Hematopoietic multipotent progenitor cell treated with erythropoietin and hydrocortisone succinate and interleukin-3 and kit ligand, for 15 days (in vitro differentiated cells): Measurements from ENCODE around the gene DENND2A.
"Not testable (repeated sequence)": the region's sequence is repeated elsewhere in the genome, so short reads cannot be mapped to it uniquely, and the experiment has no call there.

Source experiments
- DNase-seq: peaks from one replicate; pipeline ENCODE4 v3.0.0-alpha.2; 2015; ENCODE audit warnings: low spot score

DENND2A gene

DNA sequence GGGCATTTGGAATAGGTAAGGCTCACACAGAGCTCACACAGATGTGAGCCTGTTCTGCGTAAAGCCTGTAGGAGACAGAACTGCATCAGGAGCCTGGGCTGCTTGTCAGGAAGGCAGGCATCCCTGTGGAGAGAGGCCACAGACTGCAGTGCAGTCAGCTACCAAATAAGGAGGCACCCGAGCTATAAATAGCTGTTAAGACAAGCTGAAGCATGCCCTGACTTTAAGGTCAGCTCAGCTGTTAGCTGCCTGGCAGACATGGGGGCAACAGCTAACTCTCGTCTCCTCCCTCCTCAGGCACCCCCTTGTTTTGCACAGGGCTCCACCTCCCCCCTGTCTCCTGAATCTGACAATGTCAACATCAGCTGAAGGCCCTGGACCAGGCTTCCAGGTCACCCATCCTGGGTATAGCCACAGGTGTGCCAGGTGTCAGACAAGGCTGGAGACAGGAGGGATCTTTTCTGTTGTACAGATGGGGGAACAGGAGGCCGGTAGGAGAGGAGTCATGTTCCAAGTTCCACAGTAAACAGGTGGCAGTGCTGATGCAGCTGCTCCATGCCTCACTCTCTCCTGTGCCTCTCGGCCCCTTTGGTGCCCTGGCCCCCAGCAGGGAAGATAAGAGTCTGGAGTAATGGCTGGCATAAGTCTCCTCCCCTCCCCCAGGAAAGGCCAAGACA lies 133.7 kb downstream of the DENND2A start:
- peak; percentile 68 for DNase-seq

DNA sequence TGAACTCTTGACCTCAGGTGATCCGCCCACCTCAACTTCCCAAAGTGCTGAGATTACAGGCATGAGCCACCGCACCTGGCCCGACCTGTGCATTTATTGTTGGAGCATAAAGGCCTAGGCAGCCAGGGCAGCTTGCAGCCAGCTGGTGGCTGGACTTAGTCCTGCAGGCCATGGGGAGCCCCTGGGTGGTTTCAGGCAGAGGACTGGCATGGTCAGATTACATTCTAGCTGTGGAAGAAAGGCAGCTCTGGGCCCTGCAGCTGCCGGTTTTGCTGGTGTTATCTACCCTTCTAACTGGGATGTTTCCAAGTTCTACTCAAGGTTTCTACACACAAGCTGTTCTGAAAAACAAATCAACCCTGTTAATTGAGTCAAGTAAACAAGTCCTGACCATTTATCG lies 138.6 kb downstream of the DENND2A start:
- peak; percentile 80 for DNase-seq

GRCh38 chr7:140497807-140498206 lies 142.8 kb downstream of the DENND2A start:
- DNase-seq: not testable (repeated sequence)

- no peak for DNase-seq
Observed at GRCh38 chr7:140497241-140497769, 143.3 kb downstream of the DENND2A start.

DNA sequence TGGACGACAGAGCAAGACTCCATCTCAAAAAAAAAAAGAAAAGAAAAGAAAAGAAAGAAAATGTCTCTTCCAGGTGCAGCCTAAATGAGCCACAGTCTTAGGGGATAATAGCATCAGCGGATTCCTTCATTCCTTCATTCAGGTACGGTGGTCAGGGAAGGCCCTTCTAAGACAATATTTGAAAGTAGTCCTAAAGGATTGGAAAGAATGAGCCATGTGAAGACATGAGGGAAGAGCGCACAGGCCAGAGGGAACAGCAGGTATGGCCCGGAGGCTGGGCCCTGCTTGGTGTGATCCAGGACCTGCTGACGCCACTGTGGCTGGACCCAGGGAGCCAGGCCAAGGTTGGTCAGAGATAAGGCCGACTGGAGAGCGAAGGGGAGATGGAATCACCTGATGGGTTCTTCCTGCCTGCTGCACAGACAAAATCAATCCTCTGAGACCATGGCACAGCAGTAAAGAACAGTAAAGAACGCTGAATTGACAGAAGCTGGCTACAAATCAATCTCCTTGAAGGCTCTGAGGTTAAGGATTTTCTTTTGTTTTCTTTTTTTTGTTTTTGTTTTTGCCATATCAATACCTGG lies 145.0 kb downstream of the DENND2A start:
- DNase-seq: no peak

- DNase-seq: no peak
Observed at GRCh38 chr7:140494867-140495266, 145.7 kb downstream of the DENND2A start.

DNA sequence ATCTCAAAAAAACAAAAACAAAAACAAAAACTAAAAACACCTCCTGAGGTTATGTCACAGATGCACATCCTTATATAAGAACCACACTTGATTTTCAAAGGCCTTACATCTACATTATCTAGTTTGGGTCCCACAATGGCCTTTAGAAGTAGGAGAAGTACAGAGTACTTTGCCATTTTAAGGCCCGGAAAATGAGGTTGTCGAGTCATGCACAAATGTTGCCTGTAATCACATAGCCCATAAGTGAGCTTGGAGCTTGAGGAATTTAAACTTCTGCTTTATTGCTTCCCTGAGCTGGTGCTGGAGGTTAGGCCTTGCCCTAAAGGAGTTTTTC lies 151.6 kb downstream of the DENND2A start:
- DNase-seq: no peak

DNA sequence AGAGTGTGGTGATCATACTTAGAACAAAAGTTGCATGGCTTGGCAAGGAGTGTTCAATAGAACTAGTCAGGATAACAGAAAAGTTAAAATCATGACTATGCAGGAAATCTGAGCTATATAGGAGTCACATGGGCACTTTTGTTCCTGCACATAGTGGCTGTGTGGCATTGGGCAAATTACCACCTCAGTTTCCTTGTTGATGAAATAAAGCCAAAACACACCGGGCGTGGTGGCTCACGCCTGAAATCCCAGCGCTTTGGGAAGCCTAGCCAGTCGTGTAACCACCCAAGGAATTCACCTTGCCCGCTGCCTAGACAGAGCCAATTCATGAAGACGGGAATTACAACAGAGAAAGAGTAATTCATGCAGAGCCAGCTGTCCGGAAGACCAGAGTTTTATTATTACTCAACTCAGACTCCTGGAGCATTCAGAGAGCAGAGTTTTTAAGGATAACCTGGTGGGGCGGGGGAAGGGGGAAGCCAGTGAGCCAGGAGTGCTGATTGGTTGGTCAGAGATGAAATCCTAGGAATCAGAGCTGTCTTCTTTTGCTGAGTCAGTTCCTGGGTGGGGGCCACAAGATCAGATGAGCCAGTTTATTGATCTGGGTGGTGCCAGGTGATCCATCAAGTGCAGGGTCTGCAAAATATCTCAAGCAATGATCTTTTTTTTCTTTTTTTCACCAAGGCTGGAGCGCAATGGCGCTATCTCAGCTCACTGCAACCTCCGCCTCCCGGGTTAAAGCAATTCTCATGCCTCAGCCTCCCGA lies 154.9 kb downstream of the DENND2A start:
- DNase-seq: no peak

DNA sequence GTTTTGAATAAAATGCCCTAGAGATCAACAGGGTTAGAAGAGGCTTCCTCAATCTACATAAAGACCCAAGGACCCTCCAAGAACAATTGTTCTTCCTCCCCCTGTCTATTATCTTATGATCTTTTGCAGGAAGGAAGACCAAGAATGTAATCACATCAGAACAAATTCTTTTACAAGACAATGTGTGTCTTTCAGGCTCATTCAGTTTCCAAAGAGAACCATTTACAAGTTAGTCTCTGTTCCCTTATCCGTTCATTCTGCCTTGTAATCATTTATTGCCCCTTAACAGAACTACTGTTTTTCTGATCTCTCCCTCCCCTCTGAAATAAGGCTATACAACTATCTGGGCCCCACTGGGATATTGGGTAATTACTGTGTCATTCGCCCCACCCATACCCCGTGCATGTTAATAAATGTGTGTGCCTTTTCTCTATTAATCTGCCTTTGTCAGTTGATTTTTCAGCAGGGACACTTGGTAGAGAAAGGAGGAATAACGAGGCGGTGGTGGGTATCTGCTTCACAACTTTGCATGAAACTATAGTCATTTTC lies 155.6 kb downstream of the DENND2A start:
- DNase-seq: no peak

DNA sequence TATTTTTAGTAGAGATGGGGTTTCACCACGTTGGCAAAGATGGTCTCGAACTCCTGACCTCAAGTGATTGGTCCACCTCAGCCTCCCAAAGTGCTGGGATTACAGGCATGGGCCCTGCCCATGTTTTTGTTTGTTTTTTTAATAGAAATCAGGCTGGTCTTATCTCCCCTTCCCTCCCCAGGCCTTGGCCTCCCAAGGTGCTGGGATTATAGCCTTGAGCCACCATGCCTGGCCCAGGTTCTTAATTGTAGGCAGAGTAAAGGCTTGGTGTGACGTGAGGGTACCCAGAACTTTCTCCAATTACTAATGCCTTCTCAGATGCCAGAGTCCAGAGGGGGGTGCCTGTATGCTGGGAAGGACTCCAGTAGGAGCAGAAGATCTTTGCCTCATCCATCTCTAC lies 156.1 kb downstream of the DENND2A start:
- DNase-seq: no peak

- DNase-seq: no peak
Observed at GRCh38 chr7:140479739-140480084, 160.9 kb downstream of the DENND2A start.

DNA sequence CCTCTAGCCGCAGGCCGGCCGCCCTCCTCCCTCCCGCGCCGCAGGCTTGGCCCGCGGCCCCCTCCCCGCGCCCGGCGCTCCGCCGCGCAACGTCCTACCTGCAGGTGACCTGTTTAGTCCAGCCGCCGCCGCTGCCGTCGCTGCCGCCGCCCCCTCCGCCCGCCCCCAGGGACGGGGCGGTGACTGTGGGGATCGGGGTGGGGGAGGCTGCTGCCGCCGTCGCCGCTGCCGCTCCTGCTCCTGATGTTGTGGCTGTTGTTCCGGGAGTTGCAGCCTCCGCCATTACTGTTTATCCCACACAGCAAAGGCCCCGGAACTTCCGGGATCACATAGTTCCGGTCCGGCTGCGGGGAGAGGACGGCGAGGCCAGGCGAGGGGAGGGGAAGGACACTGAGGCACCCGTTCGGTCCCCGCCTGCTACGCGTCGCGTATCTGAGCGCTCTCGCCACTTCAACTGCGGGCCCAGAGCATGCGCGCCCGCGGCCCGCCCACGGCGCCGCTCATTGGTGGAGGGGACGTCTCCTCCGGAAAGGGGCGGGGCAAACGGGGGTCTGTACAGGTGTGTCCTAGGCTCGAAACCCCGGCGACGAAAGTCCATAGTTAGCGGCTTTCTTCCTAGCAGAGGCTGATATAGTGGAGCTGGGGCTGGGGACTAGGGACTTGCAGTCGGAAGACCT lies 161.4 kb downstream of the DENND2A start, which contains the start of gene MKRN1:
TSS of gene MKRN1 (minus strand) at position 444 of the 677 bp plus-strand sequence. CDS start at position 283, 161 bp downstream.
- peak; percentile 93 for DNase-seq

GRCh38 chr7:140478246-140479061 lies 162.2 kb downstream of the DENND2A start:
- DNase-seq: peak; percentile 38

DNA sequence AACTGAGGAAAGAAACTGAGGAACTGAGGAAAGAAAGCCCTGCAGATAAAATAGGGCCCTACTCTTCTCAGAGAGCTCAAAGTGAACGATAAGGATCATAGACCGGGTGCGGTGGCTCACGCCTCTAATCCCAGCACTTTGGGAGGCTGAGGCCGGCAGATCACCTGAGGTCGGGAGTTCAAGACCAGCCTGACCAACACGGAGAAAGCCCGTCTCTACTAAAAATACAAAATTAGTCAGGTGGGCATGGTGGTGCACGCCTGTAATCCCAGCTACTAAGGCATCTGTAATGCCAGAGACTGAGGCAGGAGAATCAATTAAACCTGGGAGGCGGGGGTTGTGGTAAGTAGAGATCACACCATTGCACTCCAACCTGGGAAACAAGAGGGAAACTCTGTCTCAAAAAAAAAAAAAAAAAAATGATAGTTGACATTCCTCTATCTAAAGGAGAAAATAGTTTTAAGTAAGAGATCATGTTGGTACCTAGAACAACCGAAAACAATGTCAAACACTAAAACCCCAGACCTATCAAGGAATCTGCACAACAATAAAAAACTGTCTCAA lies 163.8 kb downstream of the DENND2A start:
- no peak for DNase-seq

DNA sequence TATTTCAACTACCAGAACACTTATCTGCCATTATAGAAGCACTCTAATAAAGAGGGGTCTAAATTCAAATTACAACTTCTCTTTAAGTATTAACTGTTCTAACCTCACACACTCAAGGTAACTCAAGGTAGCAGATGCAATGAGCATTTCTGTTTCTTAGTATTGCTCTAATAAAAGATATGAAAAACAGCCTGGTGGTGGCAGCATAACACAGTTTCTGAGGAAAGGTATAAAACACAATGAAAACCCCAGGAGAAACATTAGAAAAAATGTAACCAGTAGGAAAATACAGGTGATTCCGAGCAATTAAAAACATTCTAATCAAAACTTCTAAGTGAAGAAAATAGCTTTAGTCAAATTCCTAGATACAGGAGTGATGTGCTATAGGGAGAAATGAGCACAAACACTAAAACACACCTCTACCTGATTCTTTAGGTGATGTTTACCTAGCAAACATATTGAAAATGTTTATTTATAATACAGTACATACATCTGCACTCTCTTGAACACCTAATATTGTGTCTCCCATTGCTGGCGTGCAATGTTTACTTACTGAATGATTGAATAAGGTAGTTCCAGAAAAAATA lies 164.8 kb downstream of the DENND2A start:
- DNase-seq: peak; percentile 81
